WTC11 (cell line): ENCODE results near the gene ABHD11. TPM values are rescaled to one million over a fixed set of nuclear protein-coding genes. Genes with fewer than 3 reads are reported as not detected.
"Not testable (repeated sequence)": the region's sequence is repeated elsewhere in the genome, so short reads cannot be mapped to it uniquely, and the experiment has no call there.

Experiments used
- ATAC-seq: fragments of 200-7000 bp; cut with Tn5 transposase; 2 replicates; pipeline ENCODE4 v1.10.0; 2021; ENCODE audit warnings: mild to moderate bottlenecking, moderate library complexity
- CTCF ChIA-PET: fragments of 300-600 bp; sonication (Branson Sonifier 250); formaldehyde crosslinking; loops from one replicate; lab custom pipeline; 2021; ENCODE audit warnings: antibody characterized with exemption; lab: Charles Lee
- POLR2A ChIA-PET: fragments of 350-600 bp; sonication (Branson Sonifier 250); formaldehyde crosslinking; loops from one replicate; lab custom pipeline; 2021; ENCODE audit warnings: antibody characterized with exemption; lab: Charles Lee
- DNase-seq: peaks from one replicate; pipeline ENCODE4 v3.0.0; 2021; ENCODE audit warnings: low spot score
- H3K27ac Mint-ChIP-seq: 2 replicates; pipeline ENCODE4 v1.8.0; 2021; ENCODE audit warnings: mixed read lengths
- H3K27me3 Mint-ChIP-seq: 2 replicates; pipeline ENCODE4 v1.8.0; 2021; ENCODE audit warnings: low read depth, mild to moderate bottlenecking, moderate library complexity, mixed read lengths
- H3K36me3 Mint-ChIP-seq: 2 replicates; pipeline ENCODE4 v1.8.0; 2021; ENCODE audit warnings: mixed read lengths
- H3K4me1 Mint-ChIP-seq: 2 replicates; pipeline ENCODE4 v1.8.0; 2022; ENCODE audit warnings: mixed read lengths
- H3K4me3 Mint-ChIP-seq: 2 replicates; pipeline ENCODE4 v1.8.0; 2021; ENCODE audit warnings: mild to moderate bottlenecking, moderate library complexity, mixed read lengths
- H3K9me3 Mint-ChIP-seq: 2 replicates; pipeline ENCODE4 v1.8.0; 2021; ENCODE audit warnings: mixed read lengths
- AR ChIP-seq: fragments of 250-450 bp; sonication (Bioruptor Pico); IDR thresholded peaks from 2 replicates; pipeline ENCODE4 v1.9.0; 2021; ENCODE audit warnings: mild to moderate bottlenecking
- CREB1 ChIP-seq: sonication (generic); formaldehyde crosslinking; IDR thresholded peaks from 2 replicates; pipeline ENCODE4 v1.8.0; 2023; ENCODE audit warnings: mild to moderate bottlenecking, missing genetic modification reagents
- CREM ChIP-seq: sonication (generic); formaldehyde crosslinking; IDR thresholded peaks from 2 replicates; pipeline ENCODE4 v1.8.1; 2022; ENCODE audit warnings: mild to moderate bottlenecking, missing genetic modification reagents, moderate library complexity
- E2F5 ChIP-seq: sonication (generic); formaldehyde crosslinking; IDR thresholded peaks from 2 replicates; pipeline ENCODE4 v1.8.1; 2022; ENCODE audit warnings: mild to moderate bottlenecking, moderate library complexity, missing genetic modification reagents
- ETV6 ChIP-seq: sonication (generic); formaldehyde crosslinking; IDR thresholded peaks from 2 replicates; pipeline ENCODE4 v1.8.1; 2022; ENCODE audit warnings: mild to moderate bottlenecking, missing genetic modification reagents
- FOXK1 ChIP-seq: sonication (generic); formaldehyde crosslinking; IDR thresholded peaks from 2 replicates; pipeline ENCODE4 v1.8.0; 2022; ENCODE audit warnings: mild to moderate bottlenecking, moderate library complexity, missing genetic modification reagents
- FOXP4 ChIP-seq: sonication (generic); formaldehyde crosslinking; IDR thresholded peaks from 2 replicates; pipeline ENCODE4 v1.8.0; 2022; ENCODE audit warnings: mild to moderate bottlenecking, missing genetic modification reagents
- HMGXB4 ChIP-seq: sonication (generic); formaldehyde crosslinking; IDR thresholded peaks from 2 replicates; pipeline ENCODE4 v1.8.1; 2023; ENCODE audit warnings: mild to moderate bottlenecking, moderate library complexity, missing genetic modification reagents
- MYBL2 ChIP-seq: sonication (generic); formaldehyde crosslinking; IDR thresholded peaks from 2 replicates; pipeline ENCODE4 v1.8.1; 2023; ENCODE audit warnings: mild to moderate bottlenecking, moderate library complexity, missing genetic modification reagents
- NFE2L1 ChIP-seq: sonication (generic); formaldehyde crosslinking; IDR thresholded peaks from 2 replicates; pipeline ENCODE4 v1.8.1; 2023; ENCODE audit warnings: missing genetic modification reagents
- RORB ChIP-seq: fragments of 250-450 bp; sonication (Bioruptor Pico); IDR thresholded peaks from 2 replicates; pipeline ENCODE4 v1.9.0; 2021; ENCODE audit warnings: mild to moderate bottlenecking
- SP1 ChIP-seq: sonication (generic); formaldehyde crosslinking; conservative IDR thresholded peaks from 2 replicates; pipeline ENCODE4 v1.8.1; 2022; ENCODE audit warnings: missing genetic modification reagents
- USF1 ChIP-seq: sonication (generic); formaldehyde crosslinking; IDR thresholded peaks from 2 replicates; pipeline ENCODE4 v1.8.0; 2022; ENCODE audit warnings: mild to moderate bottlenecking, missing genetic modification reagents
- ZMAT4 ChIP-seq: fragments of 250-450 bp; sonication (Bioruptor Pico); IDR thresholded peaks from 2 replicates; pipeline ENCODE4 v1.9.0; 2021; ENCODE audit warnings: mild to moderate bottlenecking
- ZNF121 ChIP-seq: sonication (generic); formaldehyde crosslinking; IDR thresholded peaks from 2 replicates; pipeline ENCODE4 v1.8.0; 2023; ENCODE audit warnings: missing genetic modification reagents
- ZNF219 ChIP-seq: sonication (generic); formaldehyde crosslinking; IDR thresholded peaks from 2 replicates; pipeline ENCODE4 v1.8.0; 2023; ENCODE audit warnings: missing genetic modification reagents, mild to moderate bottlenecking, borderline replicate concordance
- total RNA-seq: library from RNA; stranded (reverse); gene quantifications from 3 replicates; pipeline ENCODE4 v1.2.3, GENCODE V29; 2021

ABHD11 gene
- total RNA-seq, 1 experiment from 2014 or later = 23.8 TPM

GRCh38 chr7:73721377-73721817 is 17.2 kb downstream of the ABHD11 start (continued):
- no peak for TF ChIP-seq AR (CRISPR knock-in tag)
- TF ChIP-seq USF1 (CRISPR knock-in tag) = no peak
- TF ChIP-seq CREB1 (CRISPR knock-in tag) = no peak
- no peak for TF ChIP-seq MYBL2
- TF ChIP-seq ZMAT4 (CRISPR knock-in tag) = no peak
- TF ChIP-seq NFE2L1 = no peak
- TF ChIP-seq CREM (CRISPR knock-in tag) = no peak
- no peak for TF ChIP-seq ZNF121 (CRISPR knock-in tag)
- TF ChIP-seq RORB (CRISPR knock-in tag) = no peak
- no peak for TF ChIP-seq ZNF219 (CRISPR knock-in tag)

- CTCF ChIA-PET = interaction anchor here (1.2 to 2.0 kb wide), 7 partner anchors 8 to 114 kb away, joined by 4 to 18 read pairs (median 4); no protein-coding TSS in a partner anchor
- ATAC-seq, H3K27ac Mint-ChIP-seq: not testable (repeated sequence)
Measured at GRCh38 chr7:73720443-73720842, 18.2 kb downstream of the ABHD11 start.

GRCh38 chr7:73719806-73720169 is 18.8 kb downstream of the ABHD11 start:
- Mint-ChIP-seq H3K36me3 (no peaks in the 10 kb centered on the region), H3K9me3 (no peaks in the 10 kb centered on the region), H3K27ac (no peak overlapping the region), H3K4me3 (peak overlapping the region; percentile 64), H3K4me1 (no peaks in the 10 kb centered on the region), H3K27me3 (peaks cover 42% of the 10 kb centered on the region)
- peak; percentile 9; the same call in 1 of the 2 replicates for ATAC-seq
- DNase-seq = no peak
- no peak for TF ChIP-seq CREB1 (CRISPR knock-in tag)
- TF ChIP-seq ZNF121 (CRISPR knock-in tag) = peak; percentile 85; the same call in 1 of the 2 replicates
- ChIA-PET POLR2A (interaction anchor here (0.8 kb wide), 1 partner anchor 16 kb away, joined by 5 read pairs; no protein-coding TSS in a partner anchor), CTCF (interaction anchor here (1.0 to 2.0 kb wide), 7 partner anchors 9 to 113 kb away, joined by 4 to 18 read pairs (median 4); no protein-coding TSS in a partner anchor)

More at GRCh38 chr7:73720443-73720842, 18.2 kb downstream of the ABHD11 start:
- DNase-seq, H3K36me3 Mint-ChIP-seq, H3K9me3 Mint-ChIP-seq, H3K4me1 Mint-ChIP-seq, POLR2A ChIA-PET: not testable (repeated sequence)
- Mint-ChIP-seq H3K27me3 (peaks cover 42% of the 10 kb centered on the region), H3K4me3 (peak overlapping the region; percentile 64)

- peaks cover 42% of the 10 kb centered on the region for H3K27me3 Mint-ChIP-seq
- H3K9me3 Mint-ChIP-seq = no peaks in the 10 kb centered on the region
- ATAC-seq (peak; percentile 94), DNase-seq (peak; percentile 68)
- TF ChIP-seq ETV6 (CRISPR knock-in tag) = peak; percentile 56; the same call in 1 of the 2 replicates
- no peak for TF ChIP-seq CREM (CRISPR knock-in tag)
- 0 out of 2 replicates have a peak, but pooled peaks have one; percentile 34 for TF ChIP-seq HMGXB4 (CRISPR knock-in tag)
- TF ChIP-seq FOXK1 (CRISPR knock-in tag) = 0 out of 2 replicates have a peak, but pooled peaks have one; percentile 8
- no peak for TF ChIP-seq NFE2L1
- peak; percentile 36; the same call in 1 of the 2 replicates for TF ChIP-seq FOXP4 (CRISPR knock-in tag)
- 0 out of 2 replicates have a peak, but pooled peaks have one; percentile 16 for TF ChIP-seq E2F5
- peak; percentile 36; the same call in 1 of the 2 replicates for TF ChIP-seq SP1 (CRISPR knock-in tag)
- TF ChIP-seq ZMAT4 (CRISPR knock-in tag) = no peak
- no peaks in the 10 kb centered on the region for H3K36me3 Mint-ChIP-seq
- no peaks in the 10 kb centered on the region for H3K4me1 Mint-ChIP-seq
- H3K27ac Mint-ChIP-seq = no peak within 1 kb of the TSS
- H3K4me3 Mint-ChIP-seq = peak within 1 kb of the TSS; percentile 64
- CTCF ChIA-PET = interaction anchor here (1.0 to 2.0 kb wide), 7 partner anchors 9 to 112 kb away, joined by 4 to 18 read pairs (median 4); no protein-coding TSS in a partner anchor
- POLR2A ChIA-PET = interaction anchor here (0.5 to 0.8 kb wide), 2 partner anchors 15 to 204 kb away, joined by 3 to 5 read pairs; no protein-coding TSS in a partner anchor
Measured at GRCh38 chr7:73718905-73719805, 19.4 kb downstream of the ABHD11 start, which contains the start of gene STX1A. Gene STX1A (minus strand): TSS chr7:73719669. CDS start chr7:73719631, 38 bp downstream.
